Epithelial cell of proximal tubule (primary cell): ENCODE results near the gene COA5. TPM values are rescaled to one million over a fixed set of nuclear protein-coding genes. Genes with fewer than 3 reads are reported as not detected.
A peak's percentile ranks its signal among the peaks of the same experiment; 100 is the strongest.

Experiments used
- DNase-seq: peaks from one replicate; pipeline ENCODE4 v3.0.0-alpha.2; 2011; ENCODE audit warnings: low read depth
- H3K4me3 ChIP-seq: 2 replicates; pipeline ENCODE4 v1.5.1; 2011; ENCODE audit warnings: low read depth, mild to moderate bottlenecking, low read length
- CTCF ChIP-seq: conservative IDR thresholded peaks from 2 replicates; pipeline ENCODE4 v1.5.1; 2012; ENCODE audit warnings: low read depth, mild to moderate bottlenecking, low read length
- total RNA-seq: library from RNA; depleted of rRNA; stranded (reverse); fragments of >200 nt; gene quantifications from 2 replicates; pipeline ENCODE4 v1.2.3, GENCODE V29; 2015

Gene COA5
- total RNA-seq, 1 donor from 2014 or later = 9.3 TPM

- TF ChIP-seq CTCF = no peak
- no peak for DNase-seq
- no peak overlapping the region for H3K4me3 ChIP-seq
These were observed 47.3 kb downstream of the COA5 start for GRCh38 chr2:98561018-98561417.

DNA sequence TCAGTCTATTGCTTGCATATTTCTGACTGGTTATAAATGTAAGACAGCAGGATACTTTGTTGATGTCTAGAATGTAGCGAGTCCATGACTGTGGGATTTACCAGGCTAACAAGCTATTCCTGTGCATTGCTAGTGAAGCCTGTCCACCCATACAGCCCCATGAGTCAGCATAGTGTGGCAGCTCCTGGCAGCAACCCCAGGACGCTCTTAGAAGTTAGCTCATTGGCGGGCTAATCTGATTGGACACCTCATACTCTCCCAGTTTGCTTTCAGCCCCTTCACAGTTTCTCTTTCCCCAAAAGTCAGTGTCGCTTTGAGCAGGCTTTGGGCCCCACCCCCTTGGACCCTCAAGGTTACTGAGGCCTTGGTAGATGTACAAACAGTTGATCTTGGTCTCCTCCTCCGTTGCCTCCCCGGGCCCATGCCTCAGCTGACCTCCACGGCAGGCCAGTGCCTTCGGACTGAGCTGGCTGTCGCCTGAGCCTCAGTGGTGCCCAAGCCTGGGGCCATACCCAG lies 48.0 kb downstream of the COA5 start:
- peak; percentile 36 for DNase-seq
- no peak overlapping the region for H3K4me3 ChIP-seq
- TF ChIP-seq CTCF = no peak

GRCh38 chr2:98559581-98559980 lies 48.7 kb downstream of the COA5 start:
- H3K4me3 ChIP-seq = no peak overlapping the region
- DNase-seq = no peak
- no peak for TF ChIP-seq CTCF

DNA sequence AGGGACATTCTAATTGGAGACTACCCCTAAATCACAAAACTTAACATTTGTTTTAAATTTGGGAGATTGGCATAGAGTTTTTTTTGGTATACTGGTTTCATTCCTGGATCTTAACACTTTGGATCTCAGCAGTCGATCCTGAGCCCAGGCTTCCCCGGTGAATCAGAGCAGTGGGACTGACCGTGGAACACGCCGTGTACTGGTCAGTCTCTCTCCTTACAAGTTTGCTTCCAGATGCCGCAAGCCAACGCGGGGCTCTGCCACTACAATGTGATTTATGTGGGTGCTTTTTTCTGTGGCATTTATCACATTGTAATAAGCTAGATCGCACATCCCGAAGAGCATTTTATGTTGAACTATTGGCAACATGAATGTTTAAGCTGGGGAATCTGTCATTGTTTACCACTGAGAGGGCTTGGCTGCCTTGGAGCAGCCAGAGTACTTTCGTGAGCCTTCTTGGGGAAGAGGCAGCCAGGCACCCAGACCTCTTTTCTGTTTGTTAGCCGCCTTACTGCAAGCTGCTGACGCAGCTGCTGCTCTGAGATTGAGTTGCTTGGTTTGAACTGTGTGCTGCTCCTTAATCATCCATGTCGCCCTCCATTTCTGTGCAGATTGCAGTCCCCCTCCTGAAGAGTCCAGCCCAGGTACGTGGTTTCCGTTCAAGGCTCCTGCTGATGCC lies 49.3 kb downstream of the COA5 start:
- DNase-seq = no peak
- H3K4me3 ChIP-seq = no peak overlapping the region
- TF ChIP-seq CTCF = no peak

GRCh38 chr2:98556344-98557033 lies 51.8 kb downstream of the COA5 start:
- no peak for DNase-seq
- H3K4me3 ChIP-seq = no peak overlapping the region
- TF ChIP-seq CTCF = no peak

DNA sequence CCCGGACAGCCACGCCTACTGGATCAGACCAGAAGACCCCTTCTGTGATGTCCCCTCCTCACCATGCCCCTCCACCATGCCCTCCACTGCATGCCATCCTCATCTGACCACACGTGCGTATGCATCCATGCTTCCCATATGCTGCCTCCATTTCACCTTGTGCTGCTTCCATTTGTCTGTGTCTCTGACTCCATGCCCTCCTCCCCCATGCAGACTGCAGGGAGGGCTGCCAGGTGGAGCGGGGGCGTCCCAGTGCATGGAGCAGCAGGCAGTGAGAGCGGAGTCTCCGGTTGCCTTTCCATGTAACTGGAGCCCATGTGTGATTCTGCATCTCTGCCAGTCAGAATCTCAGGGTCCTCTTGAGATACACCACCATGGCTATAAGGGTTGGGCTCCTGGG lies 52.6 kb downstream of the COA5 start:
- no peak for TF ChIP-seq CTCF
- no peak overlapping the region for H3K4me3 ChIP-seq

More for the DNA sequence above, 52.6 kb downstream of the COA5 start:
- DNase-seq = no peak
